MM.1S (cell line): ENCODE measurements around the gene MGAT5.

ENCODE experiments used
- DNase-seq: peaks from one replicate; pipeline ENCODE4 v3.0.0-alpha.2; 2015
- H2AFZ ChIP-seq: fragments of 300-600 bp; sonication (generic); 2 replicates; pipeline ENCODE4 v1.6.0; 2016; ENCODE audit warnings: antibody characterized with exemption, low read length
- H3F3A ChIP-seq: fragments of 300-600 bp; sonication (generic); 2 replicates; pipeline ENCODE4 v1.6.1; 2016; ENCODE audit warnings: mild to moderate bottlenecking, antibody characterized with exemption, low read length, moderate library complexity, mixed read lengths; ENCODE audit not compliant: insufficient read depth
- H3K27ac ChIP-seq: fragments of 300-600 bp; sonication (generic); 2 replicates; pipeline ENCODE4 v1.5.1; 2016; ENCODE audit warnings: mild to moderate bottlenecking, low read length
- H3K27me3 ChIP-seq: fragments of 300-600 bp; sonication (generic); replicated peaks from 2 replicates; pipeline ENCODE4 v1.6.0; 2016; ENCODE audit warnings: low read length; ENCODE audit not compliant: insufficient read depth
- H3K36me3 ChIP-seq: fragments of 300-600 bp; sonication (generic); replicated peaks from 2 replicates; pipeline ENCODE4 v1.6.1; 2016; ENCODE audit warnings: mild to moderate bottlenecking, low read length, mixed read lengths; ENCODE audit not compliant: insufficient read depth
- H3K4me1 ChIP-seq: fragments of 300-600 bp; sonication (generic); 2 replicates; pipeline ENCODE4 v1.6.1; 2016; ENCODE audit warnings: low read length, mixed read lengths
- H3K4me2 ChIP-seq: fragments of 300-600 bp; sonication (generic); 2 replicates; pipeline ENCODE4 v1.6.0; 2016; ENCODE audit warnings: low read depth, low read length
- H3K4me3 ChIP-seq: fragments of 300-600 bp; sonication (generic); 2 replicates; pipeline ENCODE4 v1.5.1; 2016; ENCODE audit warnings: low read length, mixed read lengths
- H3K79me2 ChIP-seq: fragments of 300-600 bp; sonication (generic); 2 replicates; pipeline ENCODE4 v1.6.1; 2016; ENCODE audit warnings: mixed run types, low read length, mixed read lengths
- H3K9ac ChIP-seq: fragments of 300-600 bp; sonication (generic); 2 replicates; pipeline ENCODE4 v1.6.1; 2016; ENCODE audit warnings: low read length, mixed read lengths
- H3K9me2 ChIP-seq: fragments of 300-600 bp; sonication (generic); replicated peaks from 2 replicates; pipeline ENCODE4 v1.6.1; 2016; ENCODE audit warnings: mild to moderate bottlenecking, low read length, mixed read lengths; ENCODE audit not compliant: insufficient read depth
- H3K9me3 ChIP-seq: fragments of 300-600 bp; sonication (generic); replicated peaks from 2 replicates; pipeline ENCODE4 v1.6.1; 2016; ENCODE audit warnings: mild to moderate bottlenecking, low read length, mixed read lengths; ENCODE audit not compliant: insufficient read depth
- H4K20me1 ChIP-seq: fragments of 300-600 bp; sonication (generic); 2 replicates; pipeline ENCODE4 v1.6.1; 2016; ENCODE audit warnings: mild to moderate bottlenecking, low read length, moderate library complexity, mixed read lengths; ENCODE audit not compliant: insufficient read depth
- EZH2 ChIP-seq: fragments of 300-600 bp; sonication (generic); optimal IDR thresholded peaks from 2 replicates; pipeline ENCODE3; 2017; ENCODE audit warnings: low read depth, mild to moderate bottlenecking, antibody characterized with exemption, low read length, mixed read lengths
- EZH2phosphoT487 ChIP-seq: fragments of 300-600 bp; sonication (generic); IDR thresholded peaks from 2 replicates; pipeline ENCODE4 v1.6.1; 2018; ENCODE audit warnings: antibody characterized with exemption, low read length
- TF ChIP-seq, protein P1 (sequence below): fragments of 300-600 bp; sonication (generic); IDR thresholded peaks from 2 replicates; pipeline ENCODE4 v1.5.1; 2016; ENCODE audit warnings: antibody characterized with exemption, low read length, mixed read lengths

Gene MGAT5

DNA sequence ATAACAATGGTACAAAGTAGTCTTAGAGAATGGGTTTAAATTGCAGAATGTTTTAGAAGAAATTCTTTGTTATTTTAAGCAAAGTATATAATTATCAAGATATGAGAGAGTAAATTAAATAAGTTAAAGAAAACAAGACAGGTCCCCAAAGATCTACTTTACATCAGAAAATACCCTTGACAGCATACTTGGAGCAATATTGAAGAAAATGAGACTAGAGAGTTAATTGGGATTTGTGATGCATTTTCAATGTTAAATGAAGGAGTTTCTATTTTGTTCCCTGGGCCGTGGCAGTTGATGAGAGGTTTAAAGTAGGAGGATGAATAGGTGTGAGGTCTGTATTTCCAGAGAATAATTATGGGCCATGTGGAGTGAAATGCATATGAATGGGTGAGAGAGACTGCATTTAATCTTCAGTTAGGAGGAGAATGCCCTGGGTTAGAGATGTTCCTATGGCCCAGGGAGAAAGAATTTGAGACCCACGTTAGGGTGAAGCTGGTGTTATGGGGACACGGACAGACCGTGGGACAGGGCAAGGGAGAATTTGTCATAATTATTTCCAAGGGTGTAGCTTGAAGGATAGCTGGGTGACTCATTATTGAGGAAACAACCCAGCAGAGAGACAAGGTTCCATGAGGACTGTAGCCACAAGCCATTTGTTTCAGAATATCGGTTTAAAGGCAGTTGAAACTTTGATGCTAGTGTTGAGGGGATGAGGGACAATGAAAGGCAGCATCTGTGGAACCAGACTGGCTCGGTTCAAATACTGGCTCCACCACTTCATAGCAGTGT, 22.7 kb downstream of the MGAT5 start:
- H4K20me1 ChIP-seq = peaks cover 5% of the 10 kb centered on the region; the same call in 1 of the 2 replicates
- no peaks in the 10 kb centered on the region for H3K27me3 ChIP-seq
- DNase-seq = no peak
- H3F3A ChIP-seq = peaks cover 9% of the 10 kb centered on the region
- H3K4me3 ChIP-seq = no peak overlapping the region
- no peak overlapping the region for H3K27ac ChIP-seq
- peaks cover 16% of the 10 kb centered on the region for H3K4me1 ChIP-seq
- no peak overlapping the region for H3K9ac ChIP-seq
- no peaks in the 10 kb centered on the region for H3K36me3 ChIP-seq
- H3K9me3 ChIP-seq = no peaks in the 10 kb centered on the region
- no peaks in the 10 kb centered on the region for H3K9me2 ChIP-seq
- H3K4me2 ChIP-seq = no peak overlapping the region
- peaks cover 85% of the 10 kb centered on the region for H3K79me2 ChIP-seq
- no peak for TF ChIP-seq EZH2phosphoT487
- no peak for TF ChIP-seq EZH2
- TF ChIP-seq, protein P1, sequence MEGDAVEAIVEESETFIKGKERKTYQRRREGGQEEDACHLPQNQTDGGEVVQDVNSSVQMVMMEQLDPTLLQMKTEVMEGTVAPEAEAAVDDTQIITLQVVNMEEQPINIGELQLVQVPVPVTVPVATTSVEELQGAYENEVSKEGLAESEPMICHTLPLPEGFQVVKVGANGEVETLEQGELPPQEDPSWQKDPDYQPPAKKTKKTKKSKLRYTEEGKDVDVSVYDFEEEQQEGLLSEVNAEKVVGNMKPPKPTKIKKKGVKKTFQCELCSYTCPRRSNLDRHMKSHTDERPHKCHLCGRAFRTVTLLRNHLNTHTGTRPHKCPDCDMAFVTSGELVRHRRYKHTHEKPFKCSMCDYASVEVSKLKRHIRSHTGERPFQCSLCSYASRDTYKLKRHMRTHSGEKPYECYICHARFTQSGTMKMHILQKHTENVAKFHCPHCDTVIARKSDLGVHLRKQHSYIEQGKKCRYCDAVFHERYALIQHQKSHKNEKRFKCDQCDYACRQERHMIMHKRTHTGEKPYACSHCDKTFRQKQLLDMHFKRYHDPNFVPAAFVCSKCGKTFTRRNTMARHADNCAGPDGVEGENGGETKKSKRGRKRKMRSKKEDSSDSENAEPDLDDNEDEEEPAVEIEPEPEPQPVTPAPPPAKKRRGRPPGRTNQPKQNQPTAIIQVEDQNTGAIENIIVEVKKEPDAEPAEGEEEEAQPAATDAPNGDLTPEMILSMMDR = no peak
- H2AFZ ChIP-seq = no peak overlapping the region

GRCh38 chr2:134277223-134277622, 23.4 kb downstream of the MGAT5 start:
- H3K27ac ChIP-seq = no peak overlapping the region
- H3K9me3 ChIP-seq = no peaks in the 10 kb centered on the region
- TF ChIP-seq EZH2phosphoT487 (no peak), EZH2 (no peak)
- TF ChIP-seq, protein P1 = no peak
- no peaks in the 10 kb centered on the region for H3K27me3 ChIP-seq
- DNase-seq = no peak
- peaks cover 16% of the 10 kb centered on the region for H3F3A ChIP-seq
- H3K9ac ChIP-seq = no peak overlapping the region
- no peaks in the 10 kb centered on the region for H3K36me3 ChIP-seq
- H2AFZ ChIP-seq = no peak overlapping the region
- H3K79me2 ChIP-seq = peaks cover 85% of the 10 kb centered on the region
- H4K20me1 ChIP-seq = peaks cover 12% of the 10 kb centered on the region
- peaks cover 23% of the 10 kb centered on the region for H3K4me1 ChIP-seq
- H3K4me2 ChIP-seq = no peak overlapping the region
- H3K9me2 ChIP-seq = no peaks in the 10 kb centered on the region
- H3K4me3 ChIP-seq = no peak overlapping the region

- peaks cover 73% of the 10 kb centered on the region for H3K79me2 ChIP-seq
- no peak overlapping the region for H3K9ac ChIP-seq
- no peaks in the 10 kb centered on the region for H3K27me3 ChIP-seq
Observed at GRCh38 chr2:134278553-134278952, 24.7 kb downstream of the MGAT5 start.

More at GRCh38 chr2:134278553-134278952, 24.7 kb downstream of the MGAT5 start:
- Histone ChIP-seq H3K36me3 (no peaks in the 10 kb centered on the region), H3K4me1 (peaks cover 36% of the 10 kb centered on the region), H4K20me1 (peaks cover 15% of the 10 kb centered on the region), H3K4me2 (no peak overlapping the region), H2AFZ (no peak overlapping the region), H3K9me3 (no peaks in the 10 kb centered on the region), H3F3A (peaks cover 29% of the 10 kb centered on the region), H3K27ac (no peak overlapping the region), H3K9me2 (no peaks in the 10 kb centered on the region), H3K4me3 (no peak overlapping the region)
- no peak for DNase-seq
- TF ChIP-seq, protein P1 = no peak
- TF ChIP-seq EZH2phosphoT487 (no peak), EZH2 (no peak)
